Mammary epithelial cell (primary cell): ENCODE results near the gene GP9.
A peak's percentile ranks its signal among the peaks of the same experiment; 100 is the strongest.

ENCODE experiments used
- EZH2 ChIP-seq: IDR thresholded peaks from 2 replicates; pipeline ENCODE4 v1.6.1; 2012; ENCODE audit warnings: low read length, inconsistent platforms, borderline replicate concordance
- TF ChIP-seq, protein P1 (sequence below), 2 donors: IDR thresholded peaks in 1 of 2; conservative IDR thresholded peaks in 1 of 2; 2 replicates each; pipeline ENCODE4 v1.5.1; 2011 to 2012; ENCODE audit warnings: inconsistent platforms in 2 of 2, low read length in 2 of 2, mild to moderate bottlenecking in 2 of 2, control low read depth in 1 of 2, low read depth in 1 of 2; ENCODE audit not compliant: insufficient read depth in 1 of 2; ENCODE audit errors: extremely low read depth in 1 of 2

GRCh38 chr3:129026728-129027543 lies 33.6 kb upstream of the GP9 start:
- TF ChIP-seq, protein P1, sequence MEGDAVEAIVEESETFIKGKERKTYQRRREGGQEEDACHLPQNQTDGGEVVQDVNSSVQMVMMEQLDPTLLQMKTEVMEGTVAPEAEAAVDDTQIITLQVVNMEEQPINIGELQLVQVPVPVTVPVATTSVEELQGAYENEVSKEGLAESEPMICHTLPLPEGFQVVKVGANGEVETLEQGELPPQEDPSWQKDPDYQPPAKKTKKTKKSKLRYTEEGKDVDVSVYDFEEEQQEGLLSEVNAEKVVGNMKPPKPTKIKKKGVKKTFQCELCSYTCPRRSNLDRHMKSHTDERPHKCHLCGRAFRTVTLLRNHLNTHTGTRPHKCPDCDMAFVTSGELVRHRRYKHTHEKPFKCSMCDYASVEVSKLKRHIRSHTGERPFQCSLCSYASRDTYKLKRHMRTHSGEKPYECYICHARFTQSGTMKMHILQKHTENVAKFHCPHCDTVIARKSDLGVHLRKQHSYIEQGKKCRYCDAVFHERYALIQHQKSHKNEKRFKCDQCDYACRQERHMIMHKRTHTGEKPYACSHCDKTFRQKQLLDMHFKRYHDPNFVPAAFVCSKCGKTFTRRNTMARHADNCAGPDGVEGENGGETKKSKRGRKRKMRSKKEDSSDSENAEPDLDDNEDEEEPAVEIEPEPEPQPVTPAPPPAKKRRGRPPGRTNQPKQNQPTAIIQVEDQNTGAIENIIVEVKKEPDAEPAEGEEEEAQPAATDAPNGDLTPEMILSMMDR (conservative IDR thresholded peaks at IDR 0.05 in 1 of 2, IDR thresholded peaks at IDR 0.05 in 1 of 2; ENCODE audit: extremely low read depth in 1 of 2, insufficient read depth in 1 of 2, low read depth in 1 of 2, low read length in 2 of 2), result peak; percentile 12 to 37
- no peak for TF ChIP-seq EZH2
